Ovary (tissue), 9 donors: ENCODE results near the gene ZBED4. TPM values are rescaled to one million over a fixed set of nuclear protein-coding genes. Genes with fewer than 3 reads are reported as not detected.
"Not testable (repeated sequence)": the region's sequence is repeated elsewhere in the genome, so short reads cannot be mapped to it uniquely, and the experiment has no call there.

Experiments used
- DNase-seq, 5 donors: peaks; one replicate each; pipeline ENCODE4 v3.0.0-alpha.2; 2019 to 2020
- H3K27ac ChIP-seq, 2 donors: fragments of 200-600 bp; one replicate each; pipeline versions ENCODE4 v1.5.1 to v1.8.0; 2019 to 2022
- H3K27me3 ChIP-seq: fragments of 200-600 bp; one replicate; pipeline ENCODE4 v1.8.0; 2022
- H3K36me3 ChIP-seq: fragments of 200-600 bp; sonication (generic); one replicate; pipeline ENCODE4 v1.5.1; 2019
- H3K4me1 ChIP-seq: one replicate; pipeline ENCODE4 v1.8.1; 2013; ENCODE audit warnings: mild to moderate bottlenecking, moderate library complexity; ENCODE audit not compliant: insufficient read depth
- H3K4me3 ChIP-seq: fragments of 200-600 bp; sonication (generic); one replicate; pipeline ENCODE4 v1.5.1; 2017
- H3K9me3 ChIP-seq, 2 donors: fragments of 200-600 bp in 1 of 2; sonication (generic) in 1 of 2; one replicate each; pipeline versions ENCODE4 v1.5.1 to v1.8.1; 2013 to 2019; ENCODE audit warnings: mild to moderate bottlenecking in 1 of 2, moderate library complexity in 1 of 2
- EP300 ChIP-seq: sonication (generic); formaldehyde crosslinking; IDR thresholded peaks from one replicate; pipeline ENCODE4 v1.6.1; 2017; ENCODE audit warnings: antibody characterized with exemption
- POLR2A ChIP-seq: fragments of 450-650 bp; IDR thresholded peaks from one replicate; pipeline ENCODE4 v1.6.1; 2017; ENCODE audit warnings: antibody characterized with exemption, mild to moderate bottlenecking, moderate library complexity
- WGBS, 3 donors: extraction: QIAGEN DNeasy Blood & Tissue Kit in 1 of 3; methylation state at CpG; one replicate each; pipeline versions ENCODE4 v1.1.5 to v1.1.7; 2013 to 2017; 5-methylcytosine and 5-hydroxymethylcytosine counted together
- intact Hi-C, 4 donors: fragments of 100-400 bp; cut with DNase I; formaldehyde crosslinking; loops; one replicate each; pipeline versions ENCODE4 v1.11.0 to v1.15.1; 2022 to 2023
- polyA plus RNA-seq, 2 donors: library from polyadenylated mRNA; stranded (reverse); fragments of 200-250 nt in 1 of 2; fragments of 350-450 nt in 1 of 2; fragmentation: Illumina TruSeq in 1 of 2; extraction: RNeasy Lipid Tissue Mini Kit (QIAGEN cat#74804) in 1 of 2; gene quantifications; one replicate each; pipeline ENCODE4 v1.2.3, GENCODE V29; 2013 to 2014
- total RNA-seq, 7 donors: library from RNA; depleted of rRNA in 2 of 7; stranded (reverse); fragments of >200 nt in 2 of 7; fragmentation: NEBNext Ultra II Directional in 3 of 7; extraction: Animal tissue kit (Norgen Biotek cat#: 25700) in 3 of 7; gene quantifications; one replicate each; pipeline versions ENCODE4 v1.1.0 to v1.2.4, GENCODE V29; 2016 to 2023
- TF ChIP-seq, protein P1 (sequence below), 3 donors: fragments of 450-650 bp in 2 of 3; fragments of 200-600 bp in 1 of 3; IDR thresholded peaks; one replicate each; pipeline versions ENCODE4 v1.5.1 to v1.8.0; 2016 to 2022; ENCODE audit warnings: antibody characterized with exemption in 3 of 3, mild to moderate bottlenecking in 1 of 3
- donor health status: DM: no; HTN: no; CAD: no; lungs with moderate emphysema.
- donor health status: DM: no; HTN: no; CAD: no.
- donor health status: Bipolar disorder and iron deficiency.
- donor health status: DM: yes; HTN: yes; CAD: no.
- donor health status: DM: no; HTN: no; CAD: no.
- donor health status: DM: yes; HTN: yes; CAD: no.

The ZBED4 gene
- total and polyA plus RNA-seq, 9 donors = 3.5 to 9.6 (median 7.8) TPM

DNA sequence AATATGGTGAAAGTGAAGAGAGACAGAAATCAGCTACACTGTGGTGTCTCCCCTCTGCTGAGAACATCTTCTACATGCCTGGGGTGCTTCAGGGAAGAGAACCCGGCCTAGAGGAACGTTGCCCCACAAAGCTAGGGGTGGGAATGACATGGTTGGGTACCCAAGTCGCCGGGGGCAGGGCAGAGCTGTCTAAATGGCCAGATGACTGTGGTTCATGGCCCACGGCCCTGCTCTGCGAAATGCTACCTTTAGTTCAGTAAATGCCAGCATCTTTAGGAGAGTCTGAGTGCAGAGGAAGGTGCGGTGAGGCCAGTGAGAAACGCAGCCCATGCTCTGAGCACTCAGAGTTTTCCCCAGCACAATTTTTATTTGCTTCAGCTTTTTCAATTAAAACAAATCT, 38.8 kb upstream of the ZBED4 start:
- H3K4me1 ChIP-seq = peaks cover 17% of the 10 kb centered on the region
- intact Hi-C loops = no loop called here
- H3K27me3 ChIP-seq = no peaks in the 10 kb centered on the region
- no peak for DNase-seq
- WGBS, 3 donors = 78 to 82% (median 82%) methylated on average over 8 of the region's 8 CpGs
- no peaks in the 10 kb centered on the region for H3K36me3 ChIP-seq
- no peak for TF ChIP-seq POLR2A
- no peak for TF ChIP-seq EP300
- no peak overlapping the region for H3K27ac ChIP-seq
- H3K9me3 ChIP-seq = no peaks in the 10 kb centered on the region
- H3K4me3 ChIP-seq = no peak overlapping the region

DNA sequence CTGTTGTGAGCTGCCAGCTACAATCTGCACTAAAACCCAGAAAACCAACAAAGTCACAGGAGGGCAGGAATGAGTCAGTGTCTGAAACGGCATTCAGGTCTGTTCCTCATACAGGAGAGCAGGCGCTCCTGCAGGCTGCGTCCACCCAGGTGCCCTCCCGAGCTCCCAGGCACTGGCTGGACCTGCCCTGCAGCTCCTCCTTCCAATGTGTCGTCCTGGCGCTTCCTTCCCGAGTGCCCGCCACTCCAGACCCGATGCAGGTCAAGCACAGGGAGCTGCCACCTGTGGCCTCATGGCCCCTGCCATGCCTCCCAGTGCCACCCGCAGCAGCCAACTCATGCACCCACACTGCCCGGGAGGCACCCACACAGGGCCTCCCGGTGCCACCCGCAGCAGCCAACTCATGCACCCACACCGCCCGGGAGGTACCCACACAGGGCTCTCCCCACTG, 38.0 kb upstream of the ZBED4 start:
- Histone ChIP-seq H3K4me1 (peaks cover 19% of the 10 kb centered on the region), H3K9me3 (no peaks in the 10 kb centered on the region), H3K27ac (no peak overlapping the region), H3K4me3 (no peak overlapping the region), H3K27me3 (no peaks in the 10 kb centered on the region), H3K36me3 (no peaks in the 10 kb centered on the region)
- 82 to 90% (median 86%) methylated on average over 15 of the region's 15 CpGs for WGBS, 3 donors
- TF ChIP-seq, protein P1, sequence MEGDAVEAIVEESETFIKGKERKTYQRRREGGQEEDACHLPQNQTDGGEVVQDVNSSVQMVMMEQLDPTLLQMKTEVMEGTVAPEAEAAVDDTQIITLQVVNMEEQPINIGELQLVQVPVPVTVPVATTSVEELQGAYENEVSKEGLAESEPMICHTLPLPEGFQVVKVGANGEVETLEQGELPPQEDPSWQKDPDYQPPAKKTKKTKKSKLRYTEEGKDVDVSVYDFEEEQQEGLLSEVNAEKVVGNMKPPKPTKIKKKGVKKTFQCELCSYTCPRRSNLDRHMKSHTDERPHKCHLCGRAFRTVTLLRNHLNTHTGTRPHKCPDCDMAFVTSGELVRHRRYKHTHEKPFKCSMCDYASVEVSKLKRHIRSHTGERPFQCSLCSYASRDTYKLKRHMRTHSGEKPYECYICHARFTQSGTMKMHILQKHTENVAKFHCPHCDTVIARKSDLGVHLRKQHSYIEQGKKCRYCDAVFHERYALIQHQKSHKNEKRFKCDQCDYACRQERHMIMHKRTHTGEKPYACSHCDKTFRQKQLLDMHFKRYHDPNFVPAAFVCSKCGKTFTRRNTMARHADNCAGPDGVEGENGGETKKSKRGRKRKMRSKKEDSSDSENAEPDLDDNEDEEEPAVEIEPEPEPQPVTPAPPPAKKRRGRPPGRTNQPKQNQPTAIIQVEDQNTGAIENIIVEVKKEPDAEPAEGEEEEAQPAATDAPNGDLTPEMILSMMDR (IDR thresholded peaks at IDR 0.05) = no peak
- TF ChIP-seq EP300 (no peak), POLR2A (no peak)
- intact Hi-C loops = no loop called here
- no peak for DNase-seq

DNA sequence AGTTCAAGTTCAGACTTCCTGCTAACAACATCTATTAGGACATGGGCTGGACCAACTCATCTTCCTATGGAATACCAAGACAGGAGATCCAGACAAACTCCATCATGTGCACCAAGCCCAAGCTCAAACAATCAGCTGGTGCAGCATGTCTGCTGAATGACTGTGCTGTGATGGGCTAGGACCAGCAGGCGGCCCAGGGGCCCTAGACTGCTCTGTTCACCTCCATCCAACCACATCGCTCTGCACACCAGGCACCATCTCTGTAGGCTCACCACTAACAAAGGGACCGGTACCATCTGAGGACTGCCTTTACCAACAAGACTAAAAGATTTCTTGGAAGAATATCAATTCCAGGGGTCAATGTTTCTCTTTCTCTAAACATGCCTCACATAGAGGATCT, 36.3 kb upstream of the ZBED4 start:
- Histone ChIP-seq H3K36me3 (no peaks in the 10 kb centered on the region), H3K4me3 (no peak overlapping the region), H3K27me3 (no peaks in the 10 kb centered on the region), H3K9me3 (no peaks in the 10 kb centered on the region), H3K4me1 (peaks cover 25% of the 10 kb centered on the region), H3K27ac (no peak overlapping the region)
- intact Hi-C loops = no loop called here
- TF ChIP-seq, protein P1 (IDR thresholded peaks at IDR 0.05) = no peak
- no peak for TF ChIP-seq POLR2A
- no peak for TF ChIP-seq EP300
- no peak for DNase-seq
- WGBS, 3 donors = 79 to 96% (median 94%) methylated on average over 3 of the region's 3 CpGs

DNA sequence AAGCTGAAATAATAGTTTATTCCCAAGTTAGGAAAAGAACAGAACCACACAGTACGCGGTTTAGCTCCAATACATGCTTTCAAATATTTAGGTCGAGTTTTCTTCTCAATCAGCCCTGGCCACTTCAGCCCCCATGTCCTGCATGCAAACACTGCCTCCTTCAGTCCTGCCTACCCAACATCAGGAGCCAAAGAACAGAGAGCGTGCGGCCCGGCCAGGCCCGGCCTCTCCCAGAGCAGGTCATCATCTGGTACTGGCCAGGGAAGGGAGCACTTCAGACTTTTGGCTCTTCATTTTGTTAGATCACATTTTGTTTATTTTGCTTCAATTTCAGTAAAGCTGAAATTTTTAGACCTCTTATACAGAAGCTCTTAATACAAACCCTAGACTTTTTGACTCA, 32.7 kb upstream of the ZBED4 start:
- Histone ChIP-seq H3K4me1 (peaks cover 35% of the 10 kb centered on the region), H3K9me3 (no peaks in the 10 kb centered on the region)
- 63 to 75% (median 72%) methylated on average over 7 of the region's 7 CpGs for WGBS, 3 donors

DNA sequence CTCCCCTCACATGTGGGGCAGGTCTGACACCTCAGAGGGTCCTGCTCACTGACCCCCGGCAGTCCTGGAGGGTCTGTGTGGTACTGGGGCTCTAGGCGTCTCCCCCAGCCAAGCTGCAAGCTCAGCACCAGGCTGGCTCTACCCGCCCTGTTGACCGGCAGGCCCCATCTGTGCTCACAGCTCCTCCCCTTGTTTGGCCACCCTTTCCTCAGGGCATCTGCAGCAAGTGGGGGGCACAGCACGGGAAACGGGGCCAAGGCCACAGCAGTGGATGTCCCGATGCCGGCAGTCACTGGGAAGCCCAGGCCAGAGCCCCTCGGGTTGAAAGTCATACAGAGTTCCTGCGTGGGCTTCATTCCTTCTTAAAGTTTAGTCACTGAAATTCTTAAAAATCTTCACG, 31.9 kb upstream of the ZBED4 start:
- intact Hi-C loops = loop anchor here in 1 of 4 donors (10.0 kb wide), 1 partner anchor 47 kb away; no protein-coding TSS in a partner anchor
- 56 to 76% (median 63%) methylated on average over 11 of the region's 11 CpGs for WGBS, 3 donors
- H3K9me3 ChIP-seq, DNase-seq, H3K27me3 ChIP-seq, H3K27ac ChIP-seq, H3K36me3 ChIP-seq, H3K4me3 ChIP-seq: not testable (repeated sequence)
- peaks cover 35% of the 10 kb centered on the region for H3K4me1 ChIP-seq

More for the DNA sequence above, 32.7 kb upstream of the ZBED4 start:
- intact Hi-C loops = loop anchor here in 1 of 4 donors (10.0 kb wide), 1 partner anchor 46 kb away; no protein-coding TSS in a partner anchor
- TF ChIP-seq POLR2A = no peak
- no peak for TF ChIP-seq EP300
- TF ChIP-seq, protein P1 (IDR thresholded peaks at IDR 0.05) = no peak
- Histone ChIP-seq H3K27me3 (no peaks in the 10 kb centered on the region), H3K27ac (no peak overlapping the region), H3K4me3 (no peak overlapping the region), H3K36me3 (no peaks in the 10 kb centered on the region)
- DNase-seq = no peak
